Colonic mucosa (tissue), 4 donors: ENCODE results near the gene ITSN1. TPM values are rescaled to one million over a fixed set of nuclear protein-coding genes. Genes with fewer than 3 reads are reported as not detected.

Experiments
- DNase-seq: peaks from one replicate; pipeline ENCODE4 v3.0.0-alpha.2; 2020
- H3K27ac ChIP-seq: fragments of 200-600 bp; one replicate; pipeline ENCODE4 v1.8.0; 2021
- H3K27me3 ChIP-seq: fragments of 200-600 bp; one replicate; pipeline ENCODE4 v1.8.0; 2021
- H3K36me3 ChIP-seq: fragments of 200-600 bp; one replicate; pipeline ENCODE4 v1.8.0; 2021
- H3K4me1 ChIP-seq: fragments of 200-600 bp; one replicate; pipeline ENCODE4 v1.8.0; 2021; ENCODE audit warnings: mild to moderate bottlenecking
- H3K4me3 ChIP-seq: fragments of 200-600 bp; one replicate; pipeline ENCODE4 v1.8.0; 2021
- H3K9ac ChIP-seq, 2 donors: one replicate each; pipeline ENCODE4 v1.7.0; 2013; ENCODE audit warnings: control low read depth in 2 of 2, low read depth in 2 of 2, low read length in 2 of 2
- H3K9me3 ChIP-seq: fragments of 200-600 bp; one replicate; pipeline ENCODE4 v1.8.0; 2021
- intact Hi-C: fragments of 100-400 bp; cut with DNase I; formaldehyde crosslinking; loops from one replicate; pipeline ENCODE4 v1.14.1; 2022
- total RNA-seq, 2 donors: library from RNA; stranded (reverse); fragmentation: NEBNext Ultra II Directional in 1 of 2; extraction: Animal tissue kit (Norgen Biotek cat#: 25700) in 1 of 2; gene quantifications; one replicate each; pipeline ENCODE4 v1.2.1, GENCODE V29; 2021
- TF ChIP-seq, protein P1 (sequence below): fragments of 200-600 bp; IDR thresholded peaks from one replicate; pipeline ENCODE4 v1.8.0; 2022; ENCODE audit warnings: antibody characterized with exemption, mild to moderate bottlenecking
- donor health status: healthy.
- donor health status: DM: no; HTN: no; CAD: no.
- donor health status: DM: no; HTN: no; CAD: no.

The ITSN1 gene
- total RNA-seq, 2 donors from 2014 or later: 22.4 to 28.3 TPM

- no peak for DNase-seq
- TF ChIP-seq, protein P1, sequence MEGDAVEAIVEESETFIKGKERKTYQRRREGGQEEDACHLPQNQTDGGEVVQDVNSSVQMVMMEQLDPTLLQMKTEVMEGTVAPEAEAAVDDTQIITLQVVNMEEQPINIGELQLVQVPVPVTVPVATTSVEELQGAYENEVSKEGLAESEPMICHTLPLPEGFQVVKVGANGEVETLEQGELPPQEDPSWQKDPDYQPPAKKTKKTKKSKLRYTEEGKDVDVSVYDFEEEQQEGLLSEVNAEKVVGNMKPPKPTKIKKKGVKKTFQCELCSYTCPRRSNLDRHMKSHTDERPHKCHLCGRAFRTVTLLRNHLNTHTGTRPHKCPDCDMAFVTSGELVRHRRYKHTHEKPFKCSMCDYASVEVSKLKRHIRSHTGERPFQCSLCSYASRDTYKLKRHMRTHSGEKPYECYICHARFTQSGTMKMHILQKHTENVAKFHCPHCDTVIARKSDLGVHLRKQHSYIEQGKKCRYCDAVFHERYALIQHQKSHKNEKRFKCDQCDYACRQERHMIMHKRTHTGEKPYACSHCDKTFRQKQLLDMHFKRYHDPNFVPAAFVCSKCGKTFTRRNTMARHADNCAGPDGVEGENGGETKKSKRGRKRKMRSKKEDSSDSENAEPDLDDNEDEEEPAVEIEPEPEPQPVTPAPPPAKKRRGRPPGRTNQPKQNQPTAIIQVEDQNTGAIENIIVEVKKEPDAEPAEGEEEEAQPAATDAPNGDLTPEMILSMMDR: no peak
- no peaks in the 10 kb centered on the region for H3K4me1 ChIP-seq
- H3K9me3 ChIP-seq: no peaks in the 10 kb centered on the region
- intact Hi-C loops: no loop called here
- H3K4me3 ChIP-seq: no peak overlapping the region
- no peak overlapping the region for H3K9ac ChIP-seq
- H3K36me3 ChIP-seq: no peaks in the 10 kb centered on the region
- no peaks in the 10 kb centered on the region for H3K27me3 ChIP-seq
- H3K27ac ChIP-seq: no peak overlapping the region
These were observed 41.8 kb downstream of the ITSN1 start for GRCh38 chr21:33684068-33684467.

DNA sequence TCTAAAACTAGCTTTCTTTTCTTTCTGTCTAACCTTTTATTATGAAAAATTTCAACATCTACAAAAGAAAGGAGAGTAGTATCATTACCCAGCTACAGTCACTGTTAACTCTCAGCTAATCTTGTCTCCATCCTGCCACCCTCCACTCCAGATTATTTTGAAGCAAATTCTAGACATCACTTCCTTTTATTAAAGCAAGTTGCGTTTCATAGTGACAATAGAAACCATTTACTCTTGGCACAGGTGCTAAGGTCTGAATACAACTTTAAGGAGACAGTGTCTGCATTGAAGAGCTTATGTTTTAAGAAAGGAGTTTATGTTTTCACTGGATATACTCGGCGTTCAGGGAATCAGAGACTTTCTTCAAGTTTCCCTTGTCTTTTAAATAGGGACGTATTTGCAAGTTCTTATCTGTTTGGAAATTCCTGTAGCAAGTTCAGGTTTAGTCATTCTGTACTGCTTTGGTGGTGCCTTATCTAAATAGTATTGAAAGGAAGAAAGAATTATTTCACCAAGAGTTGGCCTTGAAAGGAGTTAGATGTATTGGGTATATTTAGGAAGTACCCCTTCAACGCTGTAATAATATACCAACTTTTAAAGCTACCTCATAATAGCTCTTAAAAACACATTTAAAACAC is 42.7 kb downstream of the ITSN1 start:
- DNase-seq: no peak
- no peaks in the 10 kb centered on the region for H3K27me3 ChIP-seq
- H3K4me3 ChIP-seq: no peak overlapping the region
- H3K9me3 ChIP-seq: no peaks in the 10 kb centered on the region
- no peaks in the 10 kb centered on the region for H3K36me3 ChIP-seq
- H3K27ac ChIP-seq: no peak overlapping the region
- no peaks in the 10 kb centered on the region for H3K4me1 ChIP-seq
- TF ChIP-seq, protein P1: no peak
- H3K9ac ChIP-seq: no peak overlapping the region
- intact Hi-C loops: no loop called here

DNA sequence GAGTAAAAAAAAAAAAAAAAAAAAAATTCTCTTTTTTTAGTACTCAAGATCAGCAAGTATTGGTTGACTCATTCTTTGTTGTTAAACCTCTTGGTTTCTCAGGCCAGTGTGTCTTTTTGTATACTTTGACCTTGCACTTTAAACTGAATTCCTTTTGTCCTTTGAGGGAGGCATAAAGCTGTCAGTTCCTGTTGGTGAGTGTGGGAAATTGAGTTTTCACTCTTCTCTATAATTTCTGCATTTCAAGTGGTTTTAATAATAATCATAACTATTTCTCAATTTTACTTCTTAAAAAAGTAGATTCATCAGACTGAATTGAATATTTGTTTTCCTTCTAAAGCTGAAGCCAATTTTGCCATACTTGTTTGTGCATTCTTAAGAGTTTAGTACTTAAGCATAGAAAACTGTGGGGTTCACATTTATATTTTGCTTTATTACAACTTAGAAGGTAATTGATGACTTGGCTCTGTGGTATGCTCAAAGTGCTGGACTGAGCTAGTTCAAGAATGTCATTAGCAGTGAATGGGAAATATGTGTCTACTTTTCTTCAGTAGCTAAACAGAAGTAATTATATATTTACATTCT is 43.4 kb downstream of the ITSN1 start:
- Histone ChIP-seq H3K4me1 (no peaks in the 10 kb centered on the region), H3K36me3 (no peaks in the 10 kb centered on the region), H3K9me3 (no peaks in the 10 kb centered on the region), H3K9ac (no peak overlapping the region), H3K4me3 (no peak overlapping the region), H3K27ac (no peak overlapping the region), H3K27me3 (no peaks in the 10 kb centered on the region)
- TF ChIP-seq, protein P1: no peak
- intact Hi-C loops: no loop called here
- DNase-seq: no peak

- H3K4me1 ChIP-seq: no peaks in the 10 kb centered on the region
These were observed 44.1 kb downstream of the ITSN1 start for GRCh38 chr21:33686386-33686785.

DNA sequence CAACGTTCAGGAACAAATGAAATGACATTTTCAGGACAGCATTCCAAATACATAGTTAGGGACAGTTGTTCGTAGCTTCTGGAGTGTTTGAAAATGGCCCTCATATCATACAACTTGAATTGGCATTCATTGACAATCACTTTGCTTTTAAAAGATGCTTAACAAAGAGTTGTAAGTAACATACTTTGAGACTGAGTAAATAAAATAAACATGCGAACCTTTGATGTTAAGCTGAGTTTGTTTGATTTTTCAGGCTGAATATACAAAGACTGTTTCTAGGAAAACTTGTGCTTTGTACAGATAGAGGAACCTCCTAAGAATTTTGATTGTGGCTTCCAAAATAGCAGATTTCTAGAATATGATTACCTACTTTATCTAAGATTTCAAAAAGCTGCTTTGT is 45.3 kb downstream of the ITSN1 start:
- Histone ChIP-seq H3K9me3 (no peaks in the 10 kb centered on the region), H3K36me3 (no peaks in the 10 kb centered on the region), H3K9ac (no peak overlapping the region), H3K27me3 (no peaks in the 10 kb centered on the region), H3K27ac (no peak overlapping the region), H3K4me3 (no peak overlapping the region), H3K4me1 (no peaks in the 10 kb centered on the region)
- TF ChIP-seq, protein P1: no peak
- intact Hi-C loops: no loop called here
- DNase-seq: no peak

More at GRCh38 chr21:33686386-33686785, 44.1 kb downstream of the ITSN1 start:
- Histone ChIP-seq H3K4me3 (no peak overlapping the region), H3K27ac (no peak overlapping the region), H3K36me3 (no peaks in the 10 kb centered on the region), H3K27me3 (no peaks in the 10 kb centered on the region), H3K9me3 (no peaks in the 10 kb centered on the region), H3K9ac (no peak overlapping the region)
- TF ChIP-seq, protein P1: no peak
- no peak for DNase-seq
- intact Hi-C loops: no loop called here
